IMR-90 (cell line): ENCODE results near the gene NDUFB3. TPM values are rescaled to one million over a fixed set of nuclear protein-coding genes. Genes with fewer than 3 reads are reported as not detected.
"Not testable (repeated sequence)": the region's sequence is repeated elsewhere in the genome, so short reads cannot be mapped to it uniquely, and the experiment has no call there.

Experiments used
- ATAC-seq: fragments of 200-7000 bp; cut with Tn5 transposase; 2 replicates; pipeline ENCODE4 v1.9.1; 2020; ENCODE audit warnings: low read depth, mild to moderate bottlenecking, moderate library complexity
- BruUV-seq: library from RNA; stranded (reverse); fragments of 400-500 nt; replicated peaks from 2 replicates; lab custom pipeline; 2021; lab: Mats Ljungman, UMichigan
- CTCF ChIA-PET: fragments of 300-600 bp; formaldehyde crosslinking; extraction: SDS; loops from one replicate; lab custom pipeline; 2021; ENCODE audit warnings: antibody characterized with exemption; lab: Yijun Ruan, JAX
- POLR2A ChIA-PET: fragments of 300-600 bp; sonication (Branson Sonifier 250); formaldehyde crosslinking; loops from one replicate; lab custom pipeline; 2022; ENCODE audit warnings: antibody characterized with exemption; ENCODE audit not compliant: unreplicated experiment; lab: Charles Lee
- DNase-seq: peaks from one replicate; pipeline ENCODE4 v3.0.0; 2013
- H2AFZ ChIP-seq: replicated peaks from 2 replicates; pipeline ENCODE3; 2013; ENCODE audit warnings: low read length, mild to moderate bottlenecking; ENCODE audit not compliant: poor library complexity
- H2AK5ac ChIP-seq: 2 replicates; pipeline ENCODE4 v1.6.1; 2013; ENCODE audit warnings: low read depth, low read length, inconsistent platforms
- H2AK9ac ChIP-seq: replicated peaks from 2 replicates; pipeline ENCODE3; 2013; ENCODE audit warnings: mild to moderate bottlenecking, low read depth, low read length, moderate library complexity; ENCODE audit not compliant: poor library complexity
- H2BK120ac ChIP-seq: 2 replicates; pipeline ENCODE4 v1.6.1; 2013; ENCODE audit warnings: low read depth, low read length, inconsistent platforms
- H2BK15ac ChIP-seq: 3 replicates; pipeline ENCODE4 v1.6.1; 2013; ENCODE audit warnings: low read depth, low read length, inconsistent platforms
- H2BK20ac ChIP-seq: 2 replicates; pipeline ENCODE4 v1.6.1; 2013; ENCODE audit warnings: low read depth, mild to moderate bottlenecking, inconsistent platforms, low read length, moderate library complexity
- H2BK5ac ChIP-seq: 2 replicates; pipeline ENCODE4 v1.6.1; 2013; ENCODE audit warnings: mild to moderate bottlenecking, low read depth, low read length, inconsistent platforms; ENCODE audit not compliant: poor library complexity, severe bottlenecking
- H3K14ac ChIP-seq: replicated peaks from 2 replicates; pipeline ENCODE4 v1.6.1; 2013; ENCODE audit warnings: low read depth, low read length, inconsistent platforms
- H3K18ac ChIP-seq: 2 replicates; pipeline ENCODE4 v1.6.1; 2013; ENCODE audit warnings: low read depth, low read length, control low read depth
- H3K23ac ChIP-seq: 2 replicates; pipeline ENCODE4 v1.6.1; 2013; ENCODE audit warnings: low read depth, low read length, inconsistent platforms
- H3K27ac ChIP-seq: 2 replicates; pipeline ENCODE4 v1.5.1; 2013; ENCODE audit warnings: mild to moderate bottlenecking, control low read depth, low read length; ENCODE audit not compliant: insufficient read depth
- H3K27me3 ChIP-seq: 2 replicates; pipeline ENCODE4 v1.6.1; 2013; ENCODE audit warnings: low read length; ENCODE audit not compliant: control insufficient read depth, insufficient read depth
- H3K36me3 ChIP-seq: 2 replicates; pipeline ENCODE4 v1.6.1; 2013; ENCODE audit warnings: low read length, mixed read lengths; ENCODE audit not compliant: control insufficient read depth, insufficient read depth
- H3K4ac ChIP-seq: 2 replicates; pipeline ENCODE4 v1.6.1; 2013; ENCODE audit warnings: low read depth, low read length, inconsistent platforms
- H3K4me1 ChIP-seq: 2 replicates; pipeline ENCODE4 v1.6.1; 2013; ENCODE audit warnings: low read length, mixed read lengths; ENCODE audit not compliant: control insufficient read depth, insufficient read depth
- H3K4me2 ChIP-seq: 2 replicates; pipeline ENCODE4 v1.6.1; 2013; ENCODE audit warnings: low read depth, mild to moderate bottlenecking, control low read depth, low read length, moderate library complexity
- H3K4me3 ChIP-seq: 2 replicates; pipeline ENCODE4 v1.5.1; 2013; ENCODE audit warnings: low read depth, mild to moderate bottlenecking, control low read depth, low read length, moderate library complexity; ENCODE audit not compliant: insufficient read depth
- H3K56ac ChIP-seq: 2 replicates; pipeline ENCODE4 v1.6.1; 2013; ENCODE audit warnings: low read length, inconsistent platforms; ENCODE audit not compliant: insufficient read depth; ENCODE audit errors: extremely low read depth
- H3K79me1 ChIP-seq, 2 experiments: 2 replicates each; pipeline ENCODE4 v1.6.1; 2013; ENCODE audit warnings: low read length in 2 of 2, inconsistent platforms in 1 of 2, low read depth in 1 of 2
- H3K9ac ChIP-seq: 2 replicates; pipeline ENCODE4 v1.6.1; 2013; ENCODE audit warnings: low read depth, low read length, control low read depth
- H3K9me1 ChIP-seq: 2 replicates; pipeline ENCODE4 v1.6.1; 2013; ENCODE audit warnings: low read length, inconsistent platforms; ENCODE audit not compliant: insufficient read depth
- H3K9me3 ChIP-seq: 2 replicates; pipeline ENCODE4 v1.6.1; 2013; ENCODE audit warnings: low read length; ENCODE audit not compliant: control insufficient read depth, insufficient read depth
- H4K20me1 ChIP-seq: 2 replicates; pipeline ENCODE4 v1.6.1; 2013; ENCODE audit warnings: low read length, inconsistent platforms; ENCODE audit not compliant: insufficient read depth
- H4K5ac ChIP-seq: 2 replicates; pipeline ENCODE4 v1.6.1; 2013; ENCODE audit warnings: mild to moderate bottlenecking, low read depth, low read length, control low read depth
- H4K8ac ChIP-seq, 2 experiments: 2 replicates each; pipeline ENCODE4 v1.6.1; 2013; ENCODE audit warnings: low read depth in 2 of 2, low read length in 2 of 2, control low read depth in 1 of 2, inconsistent platforms in 1 of 2
- H4K91ac ChIP-seq: 2 replicates; pipeline ENCODE4 v1.6.1; 2013; ENCODE audit warnings: low read depth, low read length, inconsistent platforms; ENCODE audit not compliant: insufficient read depth
- WGBS, 2 experiments: methylation state at CpG; one replicate each; pipeline versions ENCODE4 v1.1.5 to v1.1.7; 2013; ENCODE audit warnings: missing lambda C conversion rate in 2 of 2; ENCODE audit not compliant: insufficient read length in 1 of 2; ENCODE audit errors: extremely low coverage in 2 of 2; 5-methylcytosine and 5-hydroxymethylcytosine counted together
- dilution Hi-C: fragments of 300-500 bp; cut with HindIII; formaldehyde crosslinking; loops from one replicate; pipeline ENCODE4 v1.14.3; 2018; ENCODE audit warnings: low sequenced_read_pairs; ENCODE audit not compliant: unreplicated experiment
- in situ Hi-C: fragments of 300-500 bp; cut with MboI; formaldehyde crosslinking; loops from 3 replicates; pipeline ENCODE4 v1.14.3; 2019; ENCODE audit warnings: low sequenced_read_pairs, inconsistent platforms, mixed read lengths
- intact Hi-C: fragments of 100-400 bp; cut with micrococcal nuclease; formaldehyde crosslinking; loops from 2 replicates; pipeline ENCODE4 v1.10.0; 2022
- polyA plus RNA-seq, 3 experiments: library from polyadenylated mRNA; depleted of rRNA; stranded (reverse); fragments of >200 nt; gene quantifications; 2 replicates each; pipeline ENCODE4 v1.2.3, GENCODE V29; 2012; ENCODE audit warnings: low replicate concordance in 1 of 3
- total RNA-seq: library from RNA; depleted of rRNA; stranded (reverse); fragments of >200 nt; gene quantifications from 2 replicates; pipeline ENCODE4 v1.2.3, GENCODE V29; 2012

Gene NDUFB3
- total and polyA plus RNA-seq, 2 of the 4 experiments (the other 2 are of a cell fraction) = 41.0 to 98.7 TPM

GRCh38 chr2:201063516-201063915 lies 8.3 kb upstream of the NDUFB3 start:
- H4K5ac ChIP-seq, DNase-seq, H4K20me1 ChIP-seq, H4K8ac ChIP-seq, H2AFZ ChIP-seq, BruUV-seq, H3K9ac ChIP-seq, H2AK9ac ChIP-seq, H3K27ac ChIP-seq, CTCF ChIA-PET, H3K4me2 ChIP-seq, H3K4me3 ChIP-seq, H3K9me1 ChIP-seq, ATAC-seq, H3K27me3 ChIP-seq, H2BK15ac ChIP-seq, H3K18ac ChIP-seq, dilution Hi-C loops, H3K56ac ChIP-seq, H3K4ac ChIP-seq, H3K23ac ChIP-seq, H2BK120ac ChIP-seq, H2AK5ac ChIP-seq, in situ Hi-C loops, H2BK5ac ChIP-seq, H3K4me1 ChIP-seq, H2BK20ac ChIP-seq, H3K36me3 ChIP-seq, intact Hi-C loops, H3K14ac ChIP-seq, H3K9me3 ChIP-seq, H4K91ac ChIP-seq: not testable (repeated sequence)
- peaks cover 20 to 52% of the 10 kb centered on the region in 2 experiments; a peak in 3 of 4 replicates for H3K79me1 ChIP-seq
- POLR2A ChIA-PET = interaction anchor here (0.6 kb wide), 1 partner anchor 724 kb away, joined by 4 read pairs; no protein-coding TSS in a partner anchor
- WGBS, 2 experiments = no CpG with 5 or more reads among the region's 5 CpGs
